HCT116 (cell line): ENCODE results near the gene FXYD6. TPM values are rescaled to one million over a fixed set of nuclear protein-coding genes. Genes with fewer than 3 reads are reported as not detected.

Source experiments
- ATAC-seq: fragments of 200-7000 bp; cut with Tn5 transposase; 2 replicates; pipeline ENCODE4 v1.9.1; 2020; ENCODE audit warnings: mild to moderate bottlenecking, moderate library complexity
- BruUV-seq: library from RNA; stranded (reverse); fragments of 400-500 nt; replicated peaks from 2 replicates; lab custom pipeline; 2021; lab: Mats Ljungman, UMichigan
- CTCF ChIA-PET: fragments of 300-600 bp; sonication (Branson Sonifier 250); formaldehyde crosslinking; loops from one replicate; lab custom pipeline; 2021; ENCODE audit warnings: antibody characterized with exemption; lab: Charles Lee
- POLR2A ChIA-PET: fragments of 300-600, 350-600 bp; sonication (Branson Sonifier 250); formaldehyde crosslinking; loops from one replicate; lab custom pipeline; 2021; ENCODE audit warnings: antibody characterized with exemption; lab: Charles Lee
- RAD21 ChIA-PET, 2 experiments: fragments of 300-600 bp; sonication (Branson Sonifier 250); formaldehyde crosslinking; loops; one replicate each; lab custom pipeline; 2023; ENCODE audit warnings: low total read pairs in 2 of 2; ENCODE audit not compliant: uncharacterized antibody in 2 of 2, unreplicated experiment in 2 of 2, low non-redundant PET in 1 of 2; lab: Charles Lee
- DNase-seq: peaks from one replicate; pipeline ENCODE4 v3.0.0-alpha.2; 2010; ENCODE audit warnings: low read depth, low spot score
- H2AFZ ChIP-seq: fragments of 200-600 bp; shearing (Covaris generic), sonication (generic); 2 replicates; pipeline ENCODE4 v1.6.1; 2017; ENCODE audit warnings: low read depth, mixed run types, mixed read lengths, antibody characterized with exemption, low read length; ENCODE audit not compliant: poor library complexity, severe bottlenecking
- H3K27ac ChIP-seq: 2 replicates; pipeline ENCODE4 v1.5.1; 2012; ENCODE audit warnings: low read depth, low read length
- H3K27me3 ChIP-seq: fragments of 200-600 bp; sonication (generic); 2 replicates; pipeline ENCODE4 v1.6.1; 2016; ENCODE audit warnings: mixed run types, low read length, mixed read lengths; ENCODE audit not compliant: insufficient read depth
- H3K36me3 ChIP-seq, 2 experiments: fragments of 200-500 bp in 1 of 2; fragments of 200-600 bp in 1 of 2; sonication (Bioruptor generic) in 1 of 2; sonication (generic) in 1 of 2; 2 replicates each; pipeline versions ENCODE4 v1.5.1 to v1.6.1; 2014 to 2016; ENCODE audit warnings: low read length in 2 of 2, inconsistent platforms in 1 of 2, mixed read lengths in 1 of 2, mixed run types in 1 of 2; ENCODE audit not compliant: insufficient read depth in 2 of 2, control insufficient read depth in 1 of 2
- H3K4me1 ChIP-seq, 2 experiments: fragments of 200-600 bp in 1 of 2; sonication (generic) in 1 of 2; 2 replicates each; pipeline versions ENCODE4 v1.5.1 to v1.6.1; 2012 to 2017; ENCODE audit warnings: low read length in 2 of 2, inconsistent platforms in 1 of 2, mild to moderate bottlenecking in 1 of 2, mixed read lengths in 1 of 2, mixed run types in 1 of 2, moderate library complexity in 1 of 2; ENCODE audit not compliant: insufficient read depth in 2 of 2, control insufficient read depth in 1 of 2
- H3K4me2 ChIP-seq: fragments of 200-600 bp; sonication (generic); 2 replicates; pipeline ENCODE4 v1.6.1; 2017; ENCODE audit warnings: mixed run types, low read length, mixed read lengths
- H3K4me3 ChIP-seq, 2 experiments: fragments of 200-600 bp in 1 of 2; sonication (generic) in 1 of 2; replicated peaks in 1 of 2; 2 replicates each; pipeline ENCODE4 v1.5.1; 2011 to 2016; ENCODE audit warnings: low read length in 2 of 2, control low read depth in 1 of 2, low read depth in 1 of 2, mild to moderate bottlenecking in 1 of 2, mixed read lengths in 1 of 2, mixed run types in 1 of 2
- H3K79me2 ChIP-seq: fragments of 200-600 bp; sonication (generic); 2 replicates; pipeline ENCODE4 v1.6.1; 2017; ENCODE audit warnings: mild to moderate bottlenecking, mixed run types, low read length, moderate library complexity, mixed read lengths; ENCODE audit not compliant: insufficient read depth
- H3K9ac ChIP-seq: fragments of 200-600 bp; sonication (generic); 2 replicates; pipeline ENCODE4 v1.6.1; 2016; ENCODE audit warnings: low read length, mixed read lengths
- H3K9me2 ChIP-seq: fragments of 200-600 bp; sonication (generic), shearing (Covaris generic); 2 replicates; pipeline ENCODE4 v1.6.1; 2017; ENCODE audit warnings: mixed run types, mild to moderate bottlenecking, moderate library complexity; ENCODE audit not compliant: insufficient read depth
- H3K9me3 ChIP-seq, 2 experiments: fragments of 200-500 bp in 1 of 2; fragments of 200-600 bp in 1 of 2; sonication (Bioruptor generic) in 1 of 2; sonication (generic) in 1 of 2; 2 replicates each; pipeline ENCODE4 v1.6.1; 2014 to 2017; ENCODE audit warnings: low read length in 2 of 2, mixed read lengths in 2 of 2, inconsistent platforms in 1 of 2, low read depth in 1 of 2, mild to moderate bottlenecking in 1 of 2, mixed run types in 1 of 2, moderate library complexity in 1 of 2; ENCODE audit not compliant: control insufficient read depth in 1 of 2, insufficient read depth in 1 of 2
- H4K20me1 ChIP-seq: fragments of 200-600 bp; sonication (generic), shearing (Covaris generic); 2 replicates; pipeline ENCODE4 v1.6.1; 2017; ENCODE audit warnings: mixed run types, mild to moderate bottlenecking, moderate library complexity; ENCODE audit not compliant: insufficient read depth
- CBX3 ChIP-seq: IDR thresholded peaks from 2 replicates; pipeline ENCODE4 v1.6.1; 2012; ENCODE audit warnings: low read depth
- CEBPB ChIP-seq: IDR thresholded peaks from 2 replicates; pipeline ENCODE4 v1.6.1; 2012; ENCODE audit warnings: low read depth
- ELF1 ChIP-seq: IDR thresholded peaks from 2 replicates; pipeline ENCODE4 v1.6.1; 2012; ENCODE audit warnings: low read depth, borderline replicate concordance
- EZH2 ChIP-seq: fragments of 200-600 bp; sonication (generic); IDR thresholded peaks from 2 replicates; pipeline ENCODE4 v1.6.1; 2017; ENCODE audit warnings: antibody characterized with exemption, mixed run types
- FOSL1 ChIP-seq: IDR thresholded peaks from 2 replicates; pipeline ENCODE4 v1.6.1; 2012; ENCODE audit warnings: low read depth
- MAX ChIP-seq: IDR thresholded peaks from 2 replicates; pipeline ENCODE4 v1.6.1; 2012
- POLR2A ChIP-seq: IDR thresholded peaks from 2 replicates; pipeline ENCODE4 v1.7.0; 2011; ENCODE audit warnings: borderline replicate concordance; ENCODE audit not compliant: insufficient read depth, insufficient read length; ENCODE audit errors: extremely low read depth
- SIN3A ChIP-seq: IDR thresholded peaks from 2 replicates; pipeline ENCODE4 v1.6.1; 2012; ENCODE audit warnings: low read depth
- SP1 ChIP-seq: IDR thresholded peaks from 2 replicates; pipeline ENCODE4 v1.6.1; 2012; ENCODE audit warnings: low read depth
- SRF ChIP-seq: IDR thresholded peaks from 2 replicates; pipeline ENCODE4 v1.6.1; 2012; ENCODE audit warnings: low read depth
- TCF7L2 ChIP-seq: IDR thresholded peaks from 2 replicates; pipeline ENCODE4 v1.7.0; 2011; ENCODE audit warnings: borderline replicate concordance, inconsistent platforms; ENCODE audit not compliant: insufficient read depth, insufficient read length; ENCODE audit errors: extremely low read depth
- ZBTB33 ChIP-seq: IDR thresholded peaks from 2 replicates; pipeline ENCODE4 v1.6.1; 2011; ENCODE audit warnings: mild to moderate bottlenecking, low read length, moderate library complexity; ENCODE audit not compliant: insufficient replicate concordance; ENCODE audit errors: extremely low read depth
- ZNF274 ChIP-seq: fragments of 200-500 bp; sonication (Bioruptor generic); IDR thresholded peaks from 2 replicates; pipeline ENCODE4 v1.6.1; 2014; ENCODE audit warnings: mild to moderate bottlenecking, low read depth, low read length, inconsistent platforms
- intact Hi-C: fragments of 100-400 bp; cut with micrococcal nuclease; formaldehyde crosslinking; loops from 2 replicates; pipeline ENCODE4 v1.10.0; 2022
- total RNA-seq: library from RNA; stranded (reverse); gene quantifications from one replicate; pipeline ENCODE4 v1.2.1, GENCODE V29; 2021; ENCODE audit not compliant: unreplicated experiment

FXYD6 gene
- total RNA-seq, 1 experiment from 2014 or later = 2.5 TPM

GRCh38 chr11:117905524-117905923 lies 29.1 kb upstream of the FXYD6 start:
- Histone ChIP-seq H3K36me3 (no peaks in the 10 kb centered on the region), H4K20me1 (no peaks in the 10 kb centered on the region), H3K9me2 (no peaks in the 10 kb centered on the region), H3K4me3 (no peak overlapping the region), H3K4me1 (peaks cover 9 to 32% of the 10 kb centered on the region in 2 experiments), H3K27me3 (no peaks in the 10 kb centered on the region), H3K27ac (no peak overlapping the region), H3K79me2 (no peaks in the 10 kb centered on the region), H3K4me2 (no peak overlapping the region), H3K9ac (no peak overlapping the region), H2AFZ (no peak overlapping the region), H3K9me3 (no peaks in the 10 kb centered on the region)
- ATAC-seq (no peak), DNase-seq (no peak)
- CTCF ChIA-PET = no interaction called here
- POLR2A ChIA-PET = no interaction called here
- BruUV-seq = no TSS peak
- RAD21 ChIA-PET = interaction anchor here in 1 of 2 experiments (0.9 kb wide), 1 partner anchor 41 kb away, joined by 4 read pairs; no protein-coding TSS in a partner anchor
- TF ChIP-seq SP1 (no peak), TCF7L2 (no peak), EZH2 (no peak), CBX3 (no peak), SRF (no peak), CEBPB (no peak), POLR2A (no peak), ZNF274 (no peak), FOSL1 (no peak), ELF1 (no peak), ZBTB33 (no peak), MAX (no peak), SIN3A (no peak)
- intact Hi-C loops = no loop called here
